ENCODE measurements around the gene FBXO34.

GRCh38 chr14:55272922-55273321 lies 1.7 kb downstream of the FBXO34 start:
- no peak for TF ChIP-seq POLR2AphosphoS5 (IDR thresholded peaks at IDR 0.05)
- TF ChIP-seq, protein P1, sequence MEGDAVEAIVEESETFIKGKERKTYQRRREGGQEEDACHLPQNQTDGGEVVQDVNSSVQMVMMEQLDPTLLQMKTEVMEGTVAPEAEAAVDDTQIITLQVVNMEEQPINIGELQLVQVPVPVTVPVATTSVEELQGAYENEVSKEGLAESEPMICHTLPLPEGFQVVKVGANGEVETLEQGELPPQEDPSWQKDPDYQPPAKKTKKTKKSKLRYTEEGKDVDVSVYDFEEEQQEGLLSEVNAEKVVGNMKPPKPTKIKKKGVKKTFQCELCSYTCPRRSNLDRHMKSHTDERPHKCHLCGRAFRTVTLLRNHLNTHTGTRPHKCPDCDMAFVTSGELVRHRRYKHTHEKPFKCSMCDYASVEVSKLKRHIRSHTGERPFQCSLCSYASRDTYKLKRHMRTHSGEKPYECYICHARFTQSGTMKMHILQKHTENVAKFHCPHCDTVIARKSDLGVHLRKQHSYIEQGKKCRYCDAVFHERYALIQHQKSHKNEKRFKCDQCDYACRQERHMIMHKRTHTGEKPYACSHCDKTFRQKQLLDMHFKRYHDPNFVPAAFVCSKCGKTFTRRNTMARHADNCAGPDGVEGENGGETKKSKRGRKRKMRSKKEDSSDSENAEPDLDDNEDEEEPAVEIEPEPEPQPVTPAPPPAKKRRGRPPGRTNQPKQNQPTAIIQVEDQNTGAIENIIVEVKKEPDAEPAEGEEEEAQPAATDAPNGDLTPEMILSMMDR (IDR thresholded peaks at IDR 0.05) = no peak
- no peak for TF ChIP-seq EP300 (IDR thresholded peaks at IDR 0.05)
- no peak for TF ChIP-seq POLR2A (IDR thresholded peaks at IDR 0.05)

Data from suprapubic skin (tissue), 4 donors.